Fibroblast of the conjunctiva (primary cell): ENCODE results near the gene SLIT3.

ENCODE experiments used
- DNase-seq: peaks from one replicate; pipeline ENCODE4 v3.0.0-alpha.2; 2010; ENCODE audit warnings: low read depth

SLIT3 gene

DNA sequence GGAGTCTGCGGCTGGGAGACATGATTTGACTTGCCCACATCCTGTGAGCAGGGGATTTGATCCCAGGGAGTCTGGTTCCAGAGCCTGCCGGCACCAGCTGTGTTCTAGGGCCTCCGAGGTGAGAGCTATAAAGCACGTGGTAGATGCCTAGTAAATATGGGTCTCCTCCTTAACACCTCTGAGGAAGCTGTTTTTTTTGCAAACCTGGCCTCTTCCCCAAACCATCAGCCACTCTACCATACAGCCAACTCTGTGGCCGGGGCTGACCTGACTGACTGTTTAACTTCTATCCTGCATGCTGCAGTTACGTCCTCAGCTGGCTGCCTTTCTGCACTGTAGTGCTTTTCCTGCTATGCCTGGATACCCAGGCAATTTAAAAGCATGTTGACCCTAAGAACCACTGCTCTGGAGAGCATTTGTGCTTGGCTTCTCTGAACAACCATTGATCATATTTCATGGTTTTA, 220.5 kb downstream of the SLIT3 start:
- DNase-seq, result no peak

DNA sequence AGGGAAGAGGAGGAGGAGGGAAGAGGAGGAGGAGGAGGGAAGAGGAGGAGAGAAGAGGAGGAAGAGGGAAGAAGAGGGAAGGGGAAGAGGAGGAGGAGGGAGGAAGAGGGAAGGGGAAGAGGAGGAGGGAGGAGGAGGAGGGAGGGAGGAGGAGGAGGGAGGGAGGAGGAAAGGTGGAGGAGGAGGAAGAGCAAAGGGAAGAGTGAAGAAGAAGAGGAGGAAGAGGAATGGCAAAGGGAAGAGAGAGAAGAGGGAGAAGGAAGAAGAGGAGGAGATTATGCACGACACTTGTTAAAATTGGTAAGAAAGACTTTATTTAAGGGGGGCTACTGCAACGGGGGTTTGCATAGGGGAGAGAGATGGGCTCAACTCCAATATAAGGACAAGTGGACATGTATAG, 221.2 kb downstream of the SLIT3 start:
- no peak for DNase-seq

DNA sequence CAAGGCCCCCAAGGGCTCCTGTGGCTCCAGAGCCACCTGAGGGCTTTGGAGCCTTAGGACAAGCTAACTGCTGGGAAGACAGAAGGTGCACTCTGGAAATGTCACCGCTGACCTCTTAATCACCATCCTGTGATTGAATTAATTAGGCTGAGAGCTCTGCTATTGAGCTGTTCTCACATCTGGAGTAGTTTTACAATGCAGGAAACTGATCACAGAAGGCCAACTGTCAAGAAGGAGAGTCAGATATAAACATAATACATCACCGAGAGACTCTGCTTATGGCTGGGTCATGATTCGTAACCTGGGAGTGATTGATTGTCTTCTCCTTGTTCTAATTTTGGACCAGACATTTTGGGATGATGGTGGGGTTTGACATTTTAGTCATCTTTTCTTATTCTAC, 226.1 kb downstream of the SLIT3 start:
- DNase-seq, result no peak

DNA sequence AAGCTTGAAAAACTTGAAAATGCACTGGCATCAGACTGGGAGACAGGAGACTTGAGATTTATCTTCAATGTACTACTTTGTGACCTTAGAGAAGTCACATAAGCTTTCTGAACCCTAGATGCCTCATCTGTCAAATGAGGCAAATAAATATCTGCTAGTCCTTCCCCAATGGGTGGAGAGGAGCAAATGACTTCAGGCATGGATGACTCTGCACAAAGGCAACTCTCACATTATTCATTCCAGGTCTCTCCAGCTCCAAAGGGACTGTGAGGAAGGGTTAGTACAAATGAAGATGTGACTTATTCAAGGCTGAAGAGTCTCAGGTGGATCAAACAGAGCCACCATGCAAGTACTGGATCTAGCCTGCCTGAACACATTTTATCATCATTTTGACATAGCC, 228.7 kb downstream of the SLIT3 start:
- no peak for DNase-seq

DNA sequence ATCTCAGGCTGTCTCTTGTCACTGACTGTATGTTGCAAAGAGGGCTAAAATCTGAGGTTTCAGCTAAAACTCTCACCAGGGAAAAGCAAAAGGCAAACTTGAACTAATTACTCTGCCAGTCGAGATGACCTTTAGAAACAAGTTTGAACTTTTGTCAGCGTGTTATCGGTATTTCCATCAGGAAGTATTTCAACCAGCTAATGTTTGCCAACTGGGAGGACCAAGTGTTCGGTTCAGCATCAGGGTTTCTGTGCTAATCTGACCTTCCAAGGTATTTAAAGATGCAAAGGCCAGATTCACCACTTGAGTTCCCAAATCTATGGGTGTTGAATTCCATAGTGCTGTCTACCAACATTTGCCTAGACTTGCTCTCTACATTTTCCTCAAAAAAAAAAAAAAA, 230.5 kb downstream of the SLIT3 start:
- no peak for DNase-seq

DNA sequence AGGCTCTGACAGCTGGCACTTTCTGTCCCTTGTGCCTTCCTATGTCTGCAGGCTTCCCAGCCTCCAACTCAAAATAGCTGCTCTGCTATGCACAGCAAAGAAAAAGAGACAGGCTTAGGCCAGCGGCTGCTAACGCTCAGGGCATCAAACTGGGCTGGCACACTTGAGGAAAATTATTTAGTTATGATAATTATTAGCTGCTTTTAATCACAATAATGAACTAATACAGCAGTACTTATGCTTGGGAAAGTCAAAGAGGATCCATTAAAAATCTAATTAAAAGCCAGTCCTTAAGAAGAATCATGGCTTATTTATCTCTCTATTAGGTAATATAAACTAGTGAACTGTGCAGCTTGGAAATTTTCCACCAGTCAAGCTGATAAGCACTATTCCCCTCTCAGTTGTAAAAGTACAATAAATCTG, 233.2 kb downstream of the SLIT3 start:
- no peak for DNase-seq

DNA sequence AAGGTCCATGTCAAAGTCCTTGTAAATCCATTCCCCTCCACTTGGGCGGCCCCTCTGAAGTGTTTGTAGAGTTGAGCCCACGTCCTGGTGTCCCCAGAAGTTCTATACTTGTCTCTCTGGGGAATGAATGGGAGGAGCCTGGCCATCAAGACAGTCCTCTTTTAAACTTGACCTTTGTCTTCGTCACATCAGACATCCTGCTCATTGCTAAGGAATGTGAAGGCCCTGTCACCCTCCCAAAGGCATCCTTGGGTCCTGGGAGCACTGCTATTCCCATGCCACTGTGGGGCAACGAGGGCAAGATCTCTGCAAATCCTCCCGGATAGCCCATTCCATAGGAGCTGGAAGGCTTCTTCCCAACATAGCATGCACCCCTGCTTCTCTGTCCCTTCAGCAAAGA, 235.5 kb downstream of the SLIT3 start:
- DNase-seq, result no peak

DNA sequence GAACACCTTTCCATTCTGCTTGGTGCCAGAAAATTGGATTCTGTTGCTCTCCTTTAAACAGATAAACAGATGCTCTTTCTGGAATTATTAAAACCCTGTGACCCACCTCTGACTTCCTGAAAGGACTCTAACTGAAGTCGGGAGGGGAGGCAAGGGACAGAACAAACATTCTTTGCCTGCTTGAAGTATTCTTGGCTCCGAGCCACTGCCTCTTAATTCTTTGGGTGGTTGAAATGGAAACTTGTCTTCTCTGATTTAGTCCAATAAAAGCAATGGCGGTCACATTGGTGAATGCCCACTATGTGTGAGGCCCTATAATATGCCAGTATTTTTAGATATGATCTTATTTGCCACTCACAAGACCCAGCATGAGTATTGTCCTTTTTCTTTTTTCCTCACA, 236.8 kb downstream of the SLIT3 start:
- no peak for DNase-seq

DNA sequence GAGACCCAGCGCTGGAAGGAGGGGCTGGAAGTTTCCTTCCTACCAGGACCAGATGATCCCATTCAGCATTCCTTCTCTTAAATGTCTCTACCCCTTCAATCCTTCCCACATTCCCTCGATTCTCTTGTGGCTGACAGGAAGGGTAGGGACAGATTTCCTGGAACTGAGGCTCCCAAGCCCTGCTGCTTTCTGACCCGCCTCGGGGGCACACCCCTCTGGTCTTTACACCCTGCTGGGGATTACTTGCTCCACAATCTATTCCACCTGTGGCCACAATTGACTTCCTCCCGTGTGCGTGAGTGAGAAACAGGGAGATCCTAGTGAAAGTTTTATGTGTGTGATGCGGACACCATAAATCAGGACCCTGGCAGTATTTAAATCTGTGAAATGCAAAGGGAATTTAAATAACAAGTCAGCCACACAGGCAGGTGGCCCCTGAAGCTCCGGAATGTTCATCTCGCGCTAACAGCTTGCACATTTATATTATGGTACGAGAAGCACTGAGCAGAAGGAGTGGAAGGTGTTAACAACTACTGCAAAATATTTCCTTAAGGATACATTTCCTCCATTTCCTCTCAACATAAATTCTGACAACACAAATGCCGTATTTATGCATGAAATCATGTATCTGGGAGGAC, 237.5 kb downstream of the SLIT3 start:
- DNase-seq, result no peak

DNA sequence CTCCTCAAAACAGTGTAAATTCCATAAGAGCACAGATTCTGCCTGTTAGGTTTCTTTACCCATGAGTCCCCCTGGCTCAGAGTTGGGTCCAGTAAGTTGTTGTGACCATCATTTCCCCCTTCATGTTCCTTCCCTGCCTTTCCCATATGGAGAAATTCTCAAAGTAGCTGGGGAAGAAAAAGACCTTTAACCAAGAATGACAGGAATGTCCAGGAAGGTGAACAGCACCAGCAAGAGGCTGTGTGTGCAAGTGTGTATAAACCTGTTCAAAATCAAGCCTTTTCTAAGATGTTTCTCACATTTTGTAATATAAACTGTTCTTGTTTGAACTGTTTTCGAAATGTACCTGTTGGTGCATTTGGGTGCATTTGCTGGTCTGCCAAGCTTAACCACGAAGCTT, 238.2 kb downstream of the SLIT3 start:
- DNase-seq, result no peak

DNA sequence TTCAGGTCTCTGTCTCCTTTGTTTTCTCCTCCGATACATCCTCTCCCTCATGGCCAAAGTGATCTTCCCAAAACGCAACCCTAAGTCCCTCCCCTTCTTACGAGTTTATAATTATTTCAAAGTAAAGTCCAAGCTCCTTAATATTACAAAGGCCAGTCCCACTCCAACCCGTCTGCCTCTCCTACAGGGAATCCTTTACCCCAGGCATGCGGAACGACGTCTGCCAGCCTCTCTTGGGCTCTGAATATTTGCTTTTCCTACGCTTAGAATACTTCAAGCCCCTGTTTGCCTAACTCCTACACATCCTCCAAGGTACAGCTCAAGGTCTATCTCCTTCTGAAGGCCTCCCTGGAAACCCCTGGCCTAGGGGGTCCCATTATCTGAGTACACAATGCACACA, 246.4 kb downstream of the SLIT3 start:
- DNase-seq, result no peak

DNA sequence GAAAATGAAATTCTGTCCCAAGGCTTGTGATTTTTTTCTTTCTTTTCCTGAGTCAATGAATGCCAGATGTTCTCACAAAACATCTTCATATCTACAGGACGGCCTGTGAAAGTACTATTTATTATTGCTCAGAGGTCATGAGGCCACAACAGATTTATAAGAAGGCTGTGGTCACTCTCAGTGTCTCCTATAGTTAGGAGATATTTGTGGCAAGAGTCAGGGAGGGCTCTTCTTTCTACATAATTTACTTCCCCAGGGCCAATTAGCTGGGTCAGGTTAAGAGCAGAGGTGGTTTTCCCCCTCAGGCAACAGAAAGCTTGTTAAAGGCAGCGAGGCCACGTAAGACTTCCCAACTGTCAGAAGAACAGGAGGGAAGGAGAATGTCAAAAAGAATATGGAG, 248.7 kb downstream of the SLIT3 start:
- DNase-seq, result no peak

DNA sequence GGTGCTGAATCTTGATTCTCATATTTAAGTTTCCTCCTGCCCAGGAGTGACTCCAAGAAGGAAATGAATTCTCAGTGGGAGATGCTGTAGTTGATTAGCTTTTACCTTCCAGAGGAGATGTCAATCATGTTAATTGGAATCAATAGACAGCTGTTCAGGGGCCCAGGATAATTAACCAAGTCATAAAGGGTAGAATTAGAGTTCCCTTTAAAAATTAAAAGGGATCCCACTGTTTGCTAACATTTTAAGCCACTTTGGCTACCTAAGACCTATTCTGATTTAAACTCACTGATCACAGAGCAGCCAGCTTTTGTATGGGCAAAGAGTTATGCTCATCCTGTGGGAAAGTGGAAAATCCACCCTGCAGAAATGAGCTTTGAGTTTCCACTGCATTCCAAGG, 249.6 kb downstream of the SLIT3 start:
- no peak for DNase-seq

DNA sequence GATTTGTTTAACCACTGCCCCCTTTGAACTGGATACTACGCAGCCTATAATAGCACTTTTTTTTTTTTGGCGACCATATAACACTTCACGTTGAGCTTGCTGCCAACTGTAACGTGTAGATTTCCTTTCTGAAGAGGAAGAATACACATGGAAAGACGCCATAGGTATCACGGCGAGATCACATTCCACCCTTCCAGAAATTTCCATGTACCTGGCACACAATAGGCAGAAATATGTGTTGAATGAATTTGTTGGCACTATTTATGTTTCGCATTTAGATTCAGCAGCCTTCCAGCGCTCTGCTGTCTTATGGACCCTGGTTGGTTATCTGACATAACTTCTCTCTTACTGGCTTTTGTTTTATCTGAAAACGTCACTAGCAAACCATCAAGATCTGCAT, 250.3 kb downstream of the SLIT3 start:
- no peak for DNase-seq

DNA sequence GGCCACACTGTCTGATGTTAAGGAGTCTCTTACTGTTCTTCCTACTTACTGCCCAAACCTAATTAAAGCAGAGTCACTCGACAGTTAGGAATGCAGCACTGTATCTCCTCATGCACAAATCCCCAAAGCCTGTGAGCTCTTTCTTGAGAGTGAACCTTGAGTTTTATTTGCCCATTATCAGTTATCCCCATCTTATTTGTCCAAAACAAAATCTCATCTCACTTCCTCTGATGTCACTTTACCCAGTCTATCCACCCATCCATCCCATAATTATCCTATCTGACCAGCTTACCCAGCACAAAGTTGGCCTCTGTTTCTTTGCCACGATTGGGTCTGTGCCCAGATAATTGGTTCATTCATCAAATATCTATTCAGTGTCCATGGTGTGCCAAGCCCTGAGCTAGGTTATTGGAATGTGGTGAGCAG, 250.8 kb downstream of the SLIT3 start:
- peak; percentile 46 for DNase-seq

DNA sequence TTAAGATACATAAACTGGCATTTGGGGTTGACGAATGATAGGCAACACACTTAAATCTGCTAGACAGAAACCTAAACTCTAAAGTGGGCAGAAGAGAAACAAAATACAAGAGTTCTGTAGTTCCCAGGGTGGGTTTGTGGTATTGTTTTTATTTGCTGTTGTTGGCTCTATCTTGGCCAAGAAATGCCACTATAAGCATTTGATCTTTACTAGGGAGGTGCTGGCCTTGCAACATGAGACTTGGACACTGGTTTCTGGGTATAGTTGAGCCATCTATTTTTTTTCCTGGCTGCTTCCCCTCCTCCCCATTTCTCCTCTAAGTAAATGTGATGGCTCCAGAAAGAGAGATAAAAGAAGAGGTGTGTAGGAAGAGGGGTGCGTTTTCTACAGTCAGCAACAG, 251.2 kb downstream of the SLIT3 start:
- no peak for DNase-seq

DNA sequence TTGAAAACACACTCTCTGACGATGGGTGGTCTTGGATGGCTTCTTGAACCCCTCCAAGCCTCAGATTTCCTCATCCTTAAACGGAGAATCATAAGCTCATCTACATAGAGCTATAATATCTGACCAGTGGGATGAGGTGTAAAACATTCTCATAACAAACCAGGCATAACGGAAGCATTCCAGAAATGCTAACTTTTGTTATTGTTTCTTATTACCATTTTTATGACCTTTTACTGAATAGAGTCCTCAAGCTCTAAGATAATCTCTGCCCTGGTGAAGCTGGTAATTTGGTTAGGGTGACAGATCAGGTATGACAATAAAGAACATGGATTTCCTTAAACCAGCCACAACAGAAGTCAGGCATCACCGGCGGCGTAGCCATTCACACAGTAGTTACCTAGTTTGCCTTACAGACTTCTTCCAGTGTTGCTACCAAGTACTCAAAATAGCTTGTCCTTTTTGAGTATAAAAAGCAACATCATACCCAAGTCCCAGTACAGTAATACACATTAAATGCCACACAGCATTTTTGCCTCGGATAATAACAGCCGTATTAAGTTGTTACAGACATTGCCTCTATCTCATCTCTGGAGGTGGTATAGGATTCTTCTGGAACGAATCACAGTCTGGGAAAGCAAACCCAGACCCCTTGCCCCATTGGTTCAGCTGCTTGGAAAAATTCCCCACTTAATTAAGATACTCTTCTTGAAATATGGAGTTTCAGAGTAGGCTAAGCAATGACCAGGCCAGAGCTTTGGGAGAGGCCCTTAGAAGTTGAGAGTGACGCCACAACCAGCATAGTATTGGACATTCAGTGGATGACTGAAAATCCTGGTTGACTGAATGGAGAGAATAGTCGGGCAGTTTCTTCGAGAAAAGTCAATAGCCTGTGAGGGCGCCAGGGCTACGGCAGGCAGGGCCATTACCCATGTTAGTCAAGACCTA, 252.5 kb downstream of the SLIT3 start:
- no peak for DNase-seq

DNA sequence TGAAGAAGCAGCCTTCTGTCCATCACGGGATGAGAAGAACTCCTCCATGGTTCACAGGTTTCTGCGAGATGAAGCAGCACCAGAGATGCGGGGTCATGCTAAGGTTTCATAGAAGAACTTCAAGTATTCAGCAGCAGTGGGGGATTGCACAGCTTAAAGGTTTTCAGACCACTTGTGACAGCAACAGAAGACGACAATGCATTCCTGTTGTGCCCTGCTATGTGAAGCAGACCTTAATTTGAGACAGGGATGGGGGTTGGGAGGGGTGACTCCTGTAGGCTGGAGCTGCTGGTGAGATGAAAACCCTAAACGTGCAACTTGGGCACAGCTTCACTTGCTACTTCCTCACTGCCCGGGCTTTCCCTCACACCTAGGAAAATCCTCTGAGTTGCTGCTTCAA, 256.0 kb downstream of the SLIT3 start:
- DNase-seq, result no peak

DNA sequence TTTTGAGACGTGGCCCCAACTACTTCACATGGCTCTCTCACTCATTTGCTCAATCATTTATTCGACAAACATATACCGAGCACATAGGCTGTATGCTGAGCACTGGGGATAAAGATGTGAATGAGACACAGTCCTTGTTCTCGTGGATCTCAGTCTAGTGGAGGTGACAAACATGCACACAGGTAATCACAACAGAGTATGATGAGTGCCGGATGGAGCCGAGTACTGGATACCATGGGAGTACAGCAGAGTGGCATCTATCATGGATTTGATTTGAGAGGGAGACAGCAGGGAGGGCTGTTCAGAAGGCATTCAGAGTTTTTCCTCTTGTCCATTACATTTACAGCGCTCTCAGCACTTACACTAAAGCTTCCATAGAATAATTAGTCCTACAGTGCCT, 259.8 kb downstream of the SLIT3 start:
- no peak for DNase-seq

DNA sequence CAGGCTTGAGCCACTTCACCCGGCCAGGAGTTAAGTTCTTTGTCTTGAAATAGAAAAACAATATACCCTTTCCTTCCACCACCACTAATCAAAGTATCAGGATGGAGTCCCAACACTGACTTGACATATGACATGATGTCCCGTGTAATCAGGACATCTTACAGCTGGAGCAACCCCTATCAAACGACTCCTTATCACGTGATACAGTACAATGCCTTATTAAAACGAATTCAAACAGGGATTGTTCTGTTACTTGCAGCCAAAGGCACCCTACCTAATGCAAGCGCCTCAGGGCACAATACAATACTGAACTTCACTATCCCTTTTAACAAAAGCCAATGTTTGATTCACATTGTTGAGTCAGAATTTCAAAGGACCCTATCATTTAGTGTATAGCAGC, 261.3 kb downstream of the SLIT3 start:
- no peak for DNase-seq

DNA sequence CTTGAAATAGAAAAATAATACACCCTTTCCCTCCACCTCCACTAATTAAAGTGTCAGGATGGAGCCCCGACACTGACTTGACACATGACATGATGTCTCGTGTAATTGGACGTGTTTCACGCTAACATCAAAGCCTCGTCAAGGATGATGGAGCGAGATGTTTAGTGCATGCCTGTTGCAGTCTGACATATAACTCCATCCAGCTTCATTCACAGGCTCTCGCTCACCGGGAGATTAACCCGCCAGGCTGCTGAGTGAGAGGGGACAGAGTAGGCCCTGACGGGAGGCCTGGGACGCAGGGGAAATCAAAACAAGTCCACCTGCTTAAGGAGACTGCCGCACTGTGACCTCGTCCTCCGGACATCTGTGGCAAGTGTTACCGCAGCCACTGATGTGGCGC, 263.5 kb downstream of the SLIT3 start:
- no peak for DNase-seq

DNA sequence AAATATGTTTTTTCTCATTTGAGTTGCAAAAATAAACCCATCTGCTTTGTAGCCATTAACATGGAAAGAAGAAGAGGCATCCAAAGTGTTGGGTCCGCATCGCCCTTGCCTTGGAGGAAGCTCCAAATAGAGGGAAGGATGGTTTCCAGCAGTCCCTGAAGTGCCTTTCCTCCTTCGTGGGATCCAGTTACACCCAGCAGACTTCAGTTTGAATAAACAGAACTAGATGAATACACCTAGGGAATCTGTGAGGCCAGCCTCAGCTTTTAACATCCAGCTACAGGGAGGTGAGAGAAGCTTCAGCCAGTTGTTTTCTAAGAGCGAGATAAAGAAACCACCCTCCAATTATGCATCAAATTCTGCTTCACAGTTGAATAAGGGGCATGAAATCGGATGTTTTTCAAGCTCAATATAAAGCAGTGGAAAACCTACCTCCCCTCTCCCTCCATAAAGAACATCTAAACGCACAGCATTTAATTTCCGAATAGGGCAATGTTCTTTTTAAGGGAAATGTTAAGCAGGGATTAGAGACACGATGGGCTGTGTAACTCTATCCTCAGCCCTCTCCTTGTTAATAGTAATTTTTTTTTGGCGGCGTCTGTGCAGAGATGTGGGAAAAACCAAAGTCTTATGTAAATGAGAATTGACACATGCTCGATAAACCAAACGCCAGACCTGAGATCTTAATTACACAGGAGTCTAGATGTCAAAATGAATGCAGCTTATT, 264.7 kb downstream of the SLIT3 start:
- DNase-seq, result no peak
